HG03469 (cell line): ENCODE measurements around the gene LMF2.
"Not testable (repeated sequence)": the region's sequence is repeated elsewhere in the genome, so short reads cannot be mapped to it uniquely, and the experiment has no call there.

Experiments used
- ATAC-seq: cut with Tn5 transposase; IDR thresholded peaks from one replicate; pipeline ENCODE4 v1.9.1; 2021; ENCODE audit warnings: mild to moderate bottlenecking, moderate library complexity, moderate number of reproducible peaks; ENCODE audit not compliant: unreplicated experiment

Gene LMF2

DNA sequence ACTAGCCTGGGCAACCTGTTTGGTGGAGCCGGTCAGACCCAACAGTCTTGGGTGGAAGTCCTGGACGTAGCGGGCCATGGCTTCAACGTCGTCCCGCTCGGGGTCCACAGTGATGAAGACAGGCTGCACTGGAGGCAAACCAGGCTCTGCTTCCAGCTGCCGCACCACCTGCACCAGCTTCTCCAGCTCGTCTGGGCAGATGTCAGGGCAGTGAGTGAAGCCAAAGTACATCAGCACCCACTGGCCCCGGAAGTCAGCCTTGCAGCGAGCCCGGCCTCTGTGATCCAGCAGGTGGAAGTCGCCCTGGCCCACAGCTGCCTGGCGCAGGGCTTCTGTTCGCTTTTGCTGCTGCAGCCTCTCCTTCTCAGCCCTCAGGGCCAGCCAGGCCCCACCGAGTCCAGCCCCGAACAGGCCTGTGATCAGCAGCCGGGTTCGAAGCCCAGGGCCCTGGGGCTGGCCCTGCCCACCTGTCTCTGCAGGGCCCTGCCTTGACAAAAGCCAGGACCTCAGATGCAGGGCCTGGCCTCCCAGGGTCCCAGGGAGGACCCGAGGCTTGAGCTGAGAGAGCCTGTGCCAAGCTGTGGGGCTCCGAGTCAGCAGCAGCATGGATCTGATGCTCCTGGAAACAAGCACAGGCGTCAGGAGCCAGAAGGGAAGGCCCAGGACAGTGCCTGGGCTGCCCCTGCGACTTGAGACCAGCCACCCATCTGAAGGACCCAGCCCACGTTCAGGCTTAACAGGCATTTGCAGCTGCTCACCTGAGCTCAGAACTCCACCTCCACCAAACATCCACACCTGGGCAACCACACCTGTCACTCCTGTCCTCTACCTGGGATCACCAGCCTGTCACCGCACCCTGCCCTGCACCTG lies 16.5 kb upstream of the LMF2 start:
- ATAC-seq = no peak

DNA sequence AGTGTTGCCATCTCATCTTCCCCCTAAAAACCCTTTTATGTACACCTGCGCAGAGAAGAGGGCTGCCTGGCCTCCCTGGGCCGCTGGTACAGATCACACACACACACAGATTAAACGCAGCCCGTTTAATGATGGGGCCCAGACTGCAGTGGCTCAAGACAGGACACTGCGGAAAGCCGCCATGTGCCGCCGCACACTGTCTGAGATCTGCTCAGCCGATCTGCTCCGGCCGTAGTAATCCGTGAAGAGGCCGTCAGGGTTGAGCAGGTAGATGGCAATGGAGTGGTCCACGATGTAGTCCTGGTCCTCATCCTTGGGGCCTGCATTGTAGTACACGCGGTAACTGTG lies 15.9 kb upstream of the LMF2 start:
- ATAC-seq = no peak

DNA sequence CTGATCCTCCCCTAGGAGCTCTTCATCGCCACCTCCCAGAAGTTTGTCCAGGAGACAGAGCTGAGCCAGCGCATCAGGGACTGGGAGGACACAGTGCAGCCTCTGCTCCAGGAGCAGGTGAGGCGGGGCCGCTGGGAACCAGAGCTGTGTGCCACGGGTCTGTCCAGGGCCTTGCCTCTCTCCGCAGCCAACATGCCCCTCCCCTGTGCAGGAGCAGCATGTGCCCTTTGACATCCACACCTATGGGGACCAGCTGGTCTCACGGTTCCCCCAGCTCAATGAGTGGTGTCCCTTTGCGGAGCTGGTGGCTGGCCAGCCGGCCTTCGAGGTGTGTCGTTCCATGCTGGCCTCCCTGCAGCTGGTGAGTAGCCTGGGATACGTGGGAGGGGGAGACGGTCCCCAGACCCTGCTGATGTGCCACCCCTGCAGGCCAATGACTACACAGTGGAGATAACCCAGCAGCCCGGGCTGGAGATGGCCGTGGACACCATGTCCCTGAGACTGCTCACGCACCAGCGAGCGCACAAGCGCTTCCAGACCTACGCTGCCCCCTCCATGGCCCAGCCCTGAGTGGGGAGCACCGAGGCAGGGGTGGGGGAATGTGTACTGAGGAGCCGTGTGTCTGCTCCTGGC lies 15.4 kb upstream of the LMF2 start:
- no peak for ATAC-seq

DNA sequence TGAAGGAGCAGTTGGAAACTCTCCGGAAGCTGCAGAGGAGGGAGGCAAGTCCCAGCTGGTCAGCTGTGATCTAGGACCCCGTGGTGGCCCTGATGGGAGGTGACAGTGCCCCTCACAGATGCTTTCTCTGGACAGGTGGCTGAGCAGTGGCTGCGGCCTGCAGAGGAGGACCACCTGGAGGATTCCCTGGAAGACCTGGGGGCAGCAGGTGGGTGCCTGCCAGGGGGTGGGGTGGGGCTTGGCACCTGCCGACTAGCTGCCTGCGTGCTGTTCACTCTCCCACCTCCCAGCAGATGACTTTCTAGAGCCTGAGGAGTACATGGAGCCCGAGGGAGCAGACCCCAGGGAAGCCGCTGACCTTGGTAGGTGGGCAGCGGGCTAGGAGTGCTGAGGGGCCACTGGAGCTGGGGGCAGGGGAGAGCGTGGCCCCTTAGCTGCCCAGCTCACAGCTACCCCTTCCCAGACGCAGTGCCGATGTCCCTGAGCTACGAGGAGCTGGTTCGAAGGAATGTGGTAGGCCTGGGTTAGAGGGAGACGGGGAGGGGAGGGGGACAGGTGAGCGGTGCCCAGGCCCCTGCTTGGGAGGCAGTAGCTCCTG lies 14.8 kb upstream of the LMF2 start:
- ATAC-seq = no peak

DNA sequence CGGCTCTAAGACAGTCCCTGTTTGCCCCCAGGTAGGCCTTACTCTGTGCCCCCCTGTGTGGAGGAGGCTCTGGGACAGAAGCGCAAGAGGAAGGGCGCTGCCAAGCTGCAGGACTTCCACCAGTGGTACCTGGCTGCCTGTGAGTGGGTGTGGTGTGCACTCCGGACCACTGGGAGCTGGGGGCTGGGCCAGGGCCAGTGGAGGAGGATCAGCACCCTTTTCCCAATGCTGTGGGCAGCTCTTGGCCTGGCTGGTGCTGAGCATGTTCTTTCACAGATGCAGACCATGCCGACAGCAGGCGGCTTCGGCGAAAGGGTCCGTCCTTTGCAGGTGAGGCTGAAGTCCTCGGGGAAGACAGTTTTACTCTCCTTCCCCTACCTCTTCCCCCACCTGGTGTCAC lies 14.2 kb upstream of the LMF2 start:
- no peak for ATAC-seq

DNA sequence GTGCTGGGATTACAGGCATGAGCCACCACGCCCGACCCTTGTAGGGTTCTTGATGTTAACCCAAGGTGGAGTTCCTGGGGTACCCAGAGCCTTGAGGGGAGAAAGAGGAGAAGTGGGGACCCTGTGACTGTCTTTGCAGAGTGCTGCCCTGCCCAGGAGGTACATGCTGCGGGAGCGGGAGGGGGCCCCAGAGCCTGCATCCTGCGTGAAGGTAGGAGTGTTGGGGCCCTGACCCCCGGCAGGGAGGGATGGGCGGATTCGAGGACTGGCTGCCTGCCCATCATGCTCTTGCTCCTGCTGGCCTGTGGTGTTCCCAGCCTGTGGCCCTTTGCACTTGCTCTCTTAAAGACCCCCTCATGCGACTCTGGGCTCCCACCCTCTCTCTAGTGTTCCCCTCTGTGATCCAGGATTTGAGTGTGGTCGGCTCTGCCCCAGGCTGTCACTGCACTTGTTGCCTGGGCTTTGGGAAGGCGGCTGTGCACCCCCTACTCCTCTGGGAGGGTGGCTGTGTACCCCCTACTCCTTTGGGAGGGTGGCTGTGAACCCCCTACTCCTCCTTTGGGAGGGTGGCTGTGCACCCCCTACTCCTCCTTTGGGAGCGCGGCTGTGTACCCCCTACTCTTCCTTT lies 13.4 kb upstream of the LMF2 start:
- no peak for ATAC-seq

DNA sequence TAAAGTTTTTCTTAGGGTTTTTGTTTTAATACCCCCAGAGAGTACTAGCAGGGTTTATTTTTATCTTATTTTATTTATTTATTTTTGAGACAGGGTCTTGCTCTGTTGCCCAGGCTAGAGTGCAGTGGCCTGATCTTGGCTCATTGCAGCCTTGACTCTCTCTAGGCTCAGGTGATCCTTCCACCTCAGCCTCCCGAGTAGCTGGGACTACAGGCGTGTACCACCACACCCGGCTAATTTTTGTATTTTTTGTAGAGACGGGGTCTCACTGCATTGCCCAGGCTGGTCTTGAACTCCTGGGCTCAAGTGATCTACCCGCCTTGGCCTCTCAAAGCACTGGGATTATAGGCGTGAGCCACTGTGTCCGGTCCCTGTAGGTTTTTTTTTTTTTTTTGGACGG lies 12.7 kb upstream of the LMF2 start:
- not testable (repeated sequence) for ATAC-seq

DNA sequence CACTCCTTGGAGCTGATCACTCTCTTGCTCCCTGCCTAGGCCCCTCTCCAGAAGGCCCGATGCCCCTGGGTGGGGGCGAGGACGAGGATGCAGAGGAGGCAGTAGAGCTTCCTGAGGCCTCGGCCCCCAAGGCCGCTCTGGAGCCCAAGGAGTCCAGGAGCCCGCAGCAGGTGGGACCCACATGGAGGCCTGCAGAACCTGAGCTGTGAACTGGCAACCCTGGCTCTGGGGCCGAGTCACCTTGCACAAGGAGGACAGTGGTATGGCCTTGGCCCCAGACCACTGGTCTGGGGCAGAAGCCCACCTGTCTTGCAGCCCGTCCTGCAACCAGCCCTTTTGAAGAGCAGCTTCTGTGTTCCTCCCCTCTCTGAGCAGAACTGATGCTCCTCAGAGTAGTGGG lies 11.6 kb upstream of the LMF2 start:
- no peak for ATAC-seq

DNA sequence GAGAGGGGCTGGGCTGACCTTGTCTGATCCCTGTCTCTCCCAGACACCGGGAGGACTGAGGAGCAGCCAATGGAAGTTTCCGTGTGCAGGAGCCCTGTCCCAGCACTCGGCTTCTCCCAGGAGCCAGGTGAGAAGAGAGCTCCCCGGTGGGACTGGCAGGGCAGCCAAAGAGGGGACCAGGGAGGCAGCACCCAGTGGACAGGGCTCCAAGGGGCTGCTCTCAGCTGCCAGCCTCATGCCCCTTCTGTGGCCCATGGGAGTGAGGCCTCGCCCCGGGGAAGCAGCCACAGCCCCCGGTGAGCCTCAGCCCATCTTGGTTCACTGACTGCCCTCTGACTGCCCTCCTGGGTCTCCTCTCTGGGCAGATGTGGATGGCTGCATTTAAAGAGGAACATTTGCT lies 11.1 kb upstream of the LMF2 start:
- ATAC-seq = no peak

DNA sequence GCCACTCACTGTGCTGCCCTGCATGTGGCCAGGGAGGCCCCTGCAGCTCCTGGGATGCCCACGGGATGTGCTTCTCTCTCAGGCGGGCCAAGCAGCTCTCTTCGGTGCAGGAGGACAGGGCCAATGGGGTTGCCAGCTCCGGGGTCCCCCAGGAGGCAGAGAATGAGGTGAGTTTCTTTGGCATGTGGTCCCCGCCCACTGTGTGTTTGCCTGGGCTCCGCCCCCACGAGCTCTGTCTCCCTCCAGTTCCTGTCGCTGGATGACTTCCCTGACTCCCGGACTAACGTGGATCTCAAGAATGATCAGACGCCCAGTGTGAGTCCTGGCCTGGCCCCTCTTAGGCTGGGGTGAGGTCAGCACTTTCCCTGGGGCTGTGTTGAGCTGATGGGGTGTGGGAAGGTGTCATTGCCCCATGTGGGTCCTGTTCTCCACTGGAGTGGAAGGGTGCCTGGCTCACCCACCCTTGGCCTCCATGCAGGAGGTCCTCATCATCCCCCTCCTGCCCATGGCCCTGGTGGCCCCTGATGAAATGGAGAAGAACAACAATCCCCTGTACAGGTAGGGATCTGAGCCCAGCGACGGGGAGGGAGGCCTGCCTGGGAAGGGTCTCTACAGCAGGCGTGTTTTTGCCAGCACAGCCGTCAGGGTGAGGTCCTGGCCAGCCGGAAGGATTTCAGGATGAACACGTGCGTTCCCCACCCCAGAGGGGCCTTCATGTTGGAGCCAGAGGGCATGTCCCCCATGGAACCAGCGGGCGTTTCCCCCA lies 10.2 kb upstream of the LMF2 start:
- no peak for ATAC-seq

DNA sequence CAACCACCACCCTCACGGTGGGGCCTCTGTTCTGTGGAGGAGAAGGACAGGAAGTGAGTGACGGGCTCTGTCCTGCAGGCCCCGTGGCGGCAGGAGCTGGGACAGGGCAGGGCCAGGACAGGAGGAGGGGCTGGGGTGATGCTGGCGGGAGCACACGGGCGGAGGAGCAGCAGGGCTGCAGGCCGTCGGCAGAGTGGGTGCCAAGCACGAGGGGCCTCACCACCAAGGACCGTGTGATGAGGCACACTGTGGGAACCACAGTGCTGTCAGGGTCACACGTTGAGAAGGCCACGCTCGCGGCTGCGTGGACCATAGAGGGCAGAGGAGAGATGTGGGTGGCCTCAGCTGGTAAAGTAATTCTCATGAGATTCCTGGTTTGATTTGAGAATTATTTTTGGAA lies 9.4 kb upstream of the LMF2 start:
- ATAC-seq = no peak

DNA sequence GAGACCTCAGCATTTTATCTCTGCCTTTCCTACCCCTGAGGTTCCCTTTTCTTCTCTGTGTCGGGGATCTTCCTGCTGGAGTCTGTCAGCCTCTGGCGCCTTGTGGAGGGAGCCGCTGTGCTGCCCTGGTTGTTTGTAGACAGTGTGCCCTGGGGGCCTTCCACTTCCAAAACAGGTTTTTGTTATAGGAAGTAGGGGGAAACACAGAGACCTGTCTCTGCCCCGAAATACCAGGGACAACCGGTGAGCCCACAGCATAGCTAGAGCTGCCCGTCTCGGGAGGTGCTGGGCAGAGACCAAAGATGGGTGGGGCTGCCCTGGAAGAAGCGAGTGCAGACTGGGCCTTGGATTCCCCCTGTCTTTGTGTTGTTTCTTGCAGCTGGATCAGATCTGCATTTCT lies 8.6 kb upstream of the LMF2 start:
- ATAC-seq = no peak

DNA sequence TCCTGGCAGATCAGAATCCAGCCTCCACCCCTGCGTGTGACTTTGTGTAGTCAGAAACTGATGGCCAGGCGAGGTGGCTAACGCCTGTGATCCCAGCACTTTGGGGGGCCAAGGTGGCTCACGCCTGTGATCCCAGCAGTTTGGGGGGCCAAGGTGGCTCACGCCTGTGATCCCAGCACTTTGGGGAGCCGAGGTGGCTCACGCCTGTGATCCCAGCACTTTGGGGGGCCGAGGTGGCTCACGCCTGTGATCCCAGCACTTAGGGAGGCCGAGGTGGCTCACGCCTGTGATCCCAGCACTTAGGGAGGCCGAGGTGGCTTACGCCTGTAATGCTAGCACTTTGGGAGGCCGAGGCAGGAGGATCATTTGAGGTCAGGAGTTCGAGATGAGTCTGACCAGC lies 5.7 kb upstream of the LMF2 start:
- ATAC-seq = no peak

DNA sequence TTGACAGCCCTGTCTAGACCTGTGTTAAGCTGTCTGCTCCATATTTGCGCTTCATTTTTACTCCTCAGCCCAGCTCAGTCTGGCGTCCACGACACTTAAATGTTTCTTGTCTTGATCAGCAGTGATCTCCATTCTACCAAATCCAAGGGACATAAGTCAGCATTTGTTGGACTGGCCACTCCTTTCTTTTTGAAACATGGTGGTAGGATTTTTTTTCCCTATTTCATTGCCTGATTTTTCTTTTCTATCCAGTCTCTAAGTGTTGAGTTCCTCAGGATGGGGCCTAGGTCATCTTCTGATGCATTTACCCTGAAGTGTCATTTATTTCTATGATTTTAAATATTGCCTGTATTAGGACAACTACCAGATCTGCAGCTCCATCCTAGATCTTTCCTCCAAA lies 1.4 kb upstream of the LMF2 start:
- no peak for ATAC-seq

DNA sequence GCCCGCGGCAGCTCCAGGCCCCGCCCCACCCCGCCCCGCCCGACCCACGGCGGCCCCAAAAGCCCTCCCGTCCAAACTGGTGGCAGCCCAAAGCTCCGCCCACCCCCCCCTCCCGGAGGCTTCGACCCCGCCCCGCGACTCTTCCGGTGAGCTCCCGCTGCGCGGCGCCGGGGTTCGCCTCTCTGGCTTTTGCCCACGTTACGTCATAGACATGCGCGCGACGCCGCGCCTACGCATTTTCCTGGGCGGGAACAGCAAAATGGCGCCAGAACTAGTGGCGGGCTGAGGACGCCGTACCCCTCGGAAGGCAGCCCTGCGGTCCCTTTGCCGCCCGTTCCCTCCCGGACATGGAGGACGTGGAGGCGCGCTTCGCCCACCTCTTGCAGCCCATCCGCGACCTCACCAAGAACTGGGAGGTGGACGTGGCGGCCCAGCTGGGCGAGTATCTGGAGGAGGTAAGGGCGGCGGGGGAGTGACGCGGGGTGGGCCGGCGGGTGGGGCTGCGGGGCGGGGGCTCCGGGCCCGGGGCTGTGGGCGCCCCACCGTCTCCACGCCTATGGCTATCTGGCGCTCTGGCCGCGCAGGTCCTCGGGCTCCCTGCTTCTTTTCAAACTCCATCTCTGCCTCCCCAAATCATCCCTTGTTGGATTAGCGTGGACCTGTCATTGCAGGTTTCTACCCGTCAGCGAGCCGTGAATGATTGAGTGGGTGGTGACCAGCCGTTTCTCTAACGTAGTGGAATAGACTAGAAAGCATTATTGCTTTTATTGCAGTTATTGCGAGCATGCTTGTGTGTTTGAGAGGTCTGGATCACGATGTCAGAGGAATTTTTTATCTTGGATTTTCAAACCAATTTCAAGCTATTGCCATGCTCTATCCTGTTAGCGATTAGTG lies 736 bp upstream of the LMF2 start, which contains the start of gene NCAPH2:
NCAPH2 (plus strand) TSS at position 234 of the 894 bp plus-strand sequence; CDS start at position 348, 114 bp downstream.
- peak; percentile 43 for ATAC-seq

DNA sequence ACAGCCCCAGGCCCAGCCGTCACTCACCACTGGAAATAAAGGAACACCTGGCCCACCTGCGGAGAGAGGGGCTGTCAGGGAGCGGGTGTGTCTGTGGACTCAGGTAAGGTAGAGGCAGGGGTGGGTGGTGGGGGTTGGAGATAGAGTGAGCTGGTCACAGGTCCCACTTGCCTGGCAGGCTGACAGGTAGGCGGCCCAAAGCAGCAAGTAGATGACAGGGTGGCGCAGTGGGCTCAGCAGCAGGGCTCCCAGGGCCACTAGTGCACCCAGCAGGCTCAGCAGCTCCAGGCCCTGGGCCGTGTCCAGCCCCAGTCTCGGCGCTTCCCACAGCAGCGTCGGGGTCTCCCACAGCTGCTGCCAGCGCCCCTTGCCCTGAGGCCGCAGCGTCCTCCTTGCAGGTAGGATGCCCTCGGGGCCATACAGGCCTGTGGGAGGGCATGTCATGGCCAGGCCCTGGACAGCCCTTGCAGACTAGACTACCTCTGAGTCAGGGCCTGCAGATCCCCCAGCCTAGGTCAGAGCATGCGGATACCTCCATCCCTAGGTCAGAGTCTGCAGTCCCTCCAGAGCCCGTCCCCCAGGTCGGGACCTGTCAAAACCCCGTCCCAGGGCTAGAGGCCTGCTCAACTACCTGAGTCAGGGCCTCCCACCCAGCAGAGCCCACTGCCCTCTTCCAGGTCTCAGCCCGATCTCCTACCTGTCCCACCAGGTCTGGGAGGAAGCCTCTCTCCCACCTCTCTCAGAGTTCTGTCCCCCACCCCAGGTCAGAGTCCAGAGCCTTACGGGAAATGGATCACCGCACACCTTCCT lies 686 bp downstream of the LMF2 start:
- ATAC-seq = no peak

DNA sequence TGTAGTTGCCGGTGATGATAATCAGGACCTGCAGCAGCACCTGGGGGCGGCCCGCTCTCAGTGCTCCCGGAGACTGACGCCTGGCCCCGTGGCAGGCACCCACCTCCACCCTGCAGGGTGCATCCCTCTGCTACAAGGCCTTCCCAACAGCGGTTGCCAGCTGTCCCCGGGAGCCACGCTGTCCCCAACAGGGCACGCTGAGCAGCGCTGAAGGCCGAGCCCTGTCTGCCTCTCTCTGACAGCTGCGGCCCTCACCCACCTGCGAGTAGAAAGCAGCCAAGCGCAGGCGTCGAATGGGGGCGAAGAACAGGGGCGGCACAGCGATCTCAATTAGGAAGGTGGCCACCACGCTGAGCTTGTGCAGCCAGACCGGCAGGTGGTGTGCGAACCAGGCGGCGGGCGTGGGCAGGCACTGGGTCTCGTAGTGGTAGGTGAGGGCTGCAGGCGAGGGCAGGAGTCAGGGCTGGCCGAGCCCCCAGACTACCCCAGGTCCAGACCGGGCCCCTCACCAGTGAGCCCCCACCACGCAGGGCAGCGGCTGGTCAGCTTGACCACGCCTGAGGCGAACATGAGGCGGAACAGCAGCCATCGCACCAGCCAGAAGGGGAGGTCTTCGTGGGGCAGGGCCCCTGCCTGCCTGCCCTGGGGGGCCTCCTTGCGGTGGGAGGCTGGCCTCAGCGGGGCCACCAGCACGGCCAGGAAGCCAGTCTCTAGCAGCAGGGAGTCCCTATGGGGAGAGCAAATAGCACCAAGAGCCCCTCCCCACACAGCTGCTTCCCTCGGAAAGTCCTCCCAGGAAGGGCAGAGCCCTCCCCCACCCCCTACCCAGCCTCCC lies 1.5 kb downstream of the LMF2 start:
- ATAC-seq = no peak

DNA sequence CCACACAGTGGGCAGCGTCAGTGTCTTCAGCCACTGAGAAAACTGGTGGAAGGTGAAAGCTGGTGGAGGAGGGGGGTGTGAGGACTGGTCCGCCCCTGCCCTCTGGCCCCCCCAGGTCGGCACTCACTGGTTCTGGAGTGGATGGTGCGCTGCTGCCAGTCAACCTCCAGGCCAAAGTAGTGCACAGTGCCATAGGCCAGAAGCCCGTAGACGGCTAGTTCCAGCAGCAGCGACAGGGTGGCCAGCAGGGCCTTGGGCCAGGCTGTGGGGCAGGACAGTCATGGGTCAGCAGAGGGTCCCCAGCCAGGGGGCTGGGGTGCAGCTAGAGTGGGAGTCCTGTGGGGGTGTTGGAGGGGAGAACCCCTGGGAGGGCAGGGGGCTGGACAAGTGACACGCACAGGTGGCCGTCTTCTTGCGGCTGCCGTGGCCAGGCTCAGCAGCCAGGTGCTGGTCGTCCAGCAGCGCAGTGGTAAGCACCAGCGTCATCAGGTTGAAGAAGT lies 2.2 kb downstream of the LMF2 start:
- no peak for ATAC-seq
